ENCODE results near the gene B4GALT1. TPM values are rescaled to one million over a fixed set of nuclear protein-coding genes. Genes with fewer than 3 reads are reported as not detected.
A peak's percentile ranks its signal among the peaks of the same experiment; 100 is the strongest.

Gene B4GALT1
- total RNA-seq, 2 experiments from 2014 or later, result 12.8 to 38.7 TPM

DNA sequence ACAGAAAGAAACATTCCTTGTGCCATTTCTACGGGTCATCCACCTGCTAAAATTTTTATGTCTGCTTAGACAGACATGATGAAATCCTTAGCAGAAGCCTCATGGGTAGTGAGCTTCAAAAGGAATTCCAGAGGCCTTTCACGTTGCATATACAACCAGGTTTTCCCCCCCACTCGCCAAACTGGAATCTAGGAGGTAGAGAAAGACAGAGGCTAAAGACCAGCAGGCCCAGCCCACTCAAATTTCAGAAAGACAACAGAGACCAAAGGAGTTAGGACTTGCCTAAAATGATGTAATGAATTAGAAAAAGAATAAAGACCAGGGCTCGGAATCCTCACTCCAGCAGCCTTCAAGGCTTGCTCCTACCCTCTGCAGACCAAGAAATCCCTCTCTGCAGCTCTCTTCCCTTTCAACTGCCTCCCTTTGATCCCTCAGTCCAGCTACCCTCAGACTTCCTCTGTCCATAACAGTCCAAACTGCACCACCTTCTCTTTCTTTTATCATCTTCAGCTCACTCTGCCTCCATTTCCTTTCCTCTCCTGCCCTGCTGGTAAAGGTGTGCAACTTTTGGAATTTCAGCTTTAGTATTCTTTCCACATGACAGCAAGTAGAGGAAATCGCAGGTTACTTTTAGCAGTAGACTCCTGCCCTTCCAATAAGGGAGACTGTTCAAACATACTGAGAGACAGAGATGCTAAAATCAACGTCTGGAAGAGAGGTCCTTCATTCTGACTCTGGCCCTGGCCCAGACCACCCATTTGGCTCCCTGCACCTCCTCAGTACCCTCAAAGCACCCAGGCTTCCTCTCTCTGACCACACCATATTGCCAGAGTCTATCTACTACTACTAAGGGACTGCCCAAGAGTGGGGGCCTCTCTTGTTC, 8.9 kb downstream of the B4GALT1 start:
- Histone ChIP-seq H4K20me1 (ENCODE audit: insufficient read depth, low read length) (peaks cover 16% of the 10 kb centered on the region), H3K36me3 (ENCODE audit: insufficient read depth, low read length) (no peaks in the 10 kb centered on the region), H3K4me3 (ENCODE audit: low read depth, low read length, poor library complexity, severe bottlenecking) (peak overlapping the region; percentile 58), H3K4me1 (ENCODE audit: insufficient read depth, low read length, poor library complexity, severe bottlenecking) (peaks cover 83% of the 10 kb centered on the region), H3K79me2 (ENCODE audit: insufficient read depth, low read depth, low read length) (peaks cover 96% of the 10 kb centered on the region), H3K9me3 (ENCODE audit: low read length) (no peaks in the 10 kb centered on the region), H3K9me2 (ENCODE audit: insufficient read depth, low read length) (no peaks in the 10 kb centered on the region), H3K4me2 (ENCODE audit: low read length) (peak overlapping the region; percentile 97), H3K27ac (ENCODE audit: low read depth, low read length, poor library complexity, severe bottlenecking) (peak overlapping the region; percentile 86), H2AFZ (ENCODE audit: low read length) (no peak overlapping the region)
- intact Hi-C loops (cut with micrococcal nuclease; ENCODE audit: unreplicated experiment), result loop anchor here (10.0 kb wide), 1 partner anchor 137 kb away; the partner anchor contains the start of gene NFX1
- no TSS peak for BruUV-seq (replicated peaks)
- ChIA-PET CTCF (ENCODE audit: unreplicated experiment) (no interaction called here), POLR2A (interaction anchor here (0.7 to 2.3 kb wide), 10 partner anchors 9 to 773 kb away, joined by 3 to 8 read pairs (median 4); partner anchors contain the start of gene B4GALT1)
- no peak for DNase-seq (ENCODE audit: low spot score)
- TF ChIP-seq, protein P1, sequence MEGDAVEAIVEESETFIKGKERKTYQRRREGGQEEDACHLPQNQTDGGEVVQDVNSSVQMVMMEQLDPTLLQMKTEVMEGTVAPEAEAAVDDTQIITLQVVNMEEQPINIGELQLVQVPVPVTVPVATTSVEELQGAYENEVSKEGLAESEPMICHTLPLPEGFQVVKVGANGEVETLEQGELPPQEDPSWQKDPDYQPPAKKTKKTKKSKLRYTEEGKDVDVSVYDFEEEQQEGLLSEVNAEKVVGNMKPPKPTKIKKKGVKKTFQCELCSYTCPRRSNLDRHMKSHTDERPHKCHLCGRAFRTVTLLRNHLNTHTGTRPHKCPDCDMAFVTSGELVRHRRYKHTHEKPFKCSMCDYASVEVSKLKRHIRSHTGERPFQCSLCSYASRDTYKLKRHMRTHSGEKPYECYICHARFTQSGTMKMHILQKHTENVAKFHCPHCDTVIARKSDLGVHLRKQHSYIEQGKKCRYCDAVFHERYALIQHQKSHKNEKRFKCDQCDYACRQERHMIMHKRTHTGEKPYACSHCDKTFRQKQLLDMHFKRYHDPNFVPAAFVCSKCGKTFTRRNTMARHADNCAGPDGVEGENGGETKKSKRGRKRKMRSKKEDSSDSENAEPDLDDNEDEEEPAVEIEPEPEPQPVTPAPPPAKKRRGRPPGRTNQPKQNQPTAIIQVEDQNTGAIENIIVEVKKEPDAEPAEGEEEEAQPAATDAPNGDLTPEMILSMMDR (conservative IDR thresholded peaks at IDR 0.05; ENCODE audit: low read length), result no peak
- no peak for TF ChIP-seq EZH2phosphoT487 (IDR thresholded peaks at IDR 0.05; ENCODE audit: borderline replicate concordance, low read depth, low read length)

DNA sequence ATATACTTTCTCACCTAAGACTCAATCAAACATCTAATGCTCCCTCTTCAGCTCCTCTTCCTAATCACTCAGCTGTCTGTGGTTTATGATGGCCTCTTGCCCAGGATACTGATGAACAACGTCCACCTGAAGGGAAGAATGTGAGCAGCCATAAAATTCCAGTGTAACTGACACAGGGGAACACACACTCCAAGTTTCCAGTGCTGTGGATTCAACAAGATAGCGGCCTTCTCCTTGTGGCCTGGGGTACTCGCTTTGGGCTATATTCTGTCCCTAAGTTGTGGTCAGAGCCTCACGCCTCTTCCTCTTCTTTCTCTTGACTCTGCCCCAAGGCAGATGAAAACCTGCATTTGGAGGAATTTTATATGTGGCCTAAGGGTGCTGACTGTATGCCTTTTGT, 11.7 kb downstream of the B4GALT1 start:
- no peaks in the 10 kb centered on the region for H3K9me3 ChIP-seq (ENCODE audit: low read length)
- DNase-seq (ENCODE audit: low spot score), result no peak
- CTCF ChIA-PET (ENCODE audit: unreplicated experiment), result no interaction called here
- peaks cover 96% of the 10 kb centered on the region for H3K79me2 ChIP-seq (ENCODE audit: insufficient read depth, low read depth, low read length)
- H2AFZ ChIP-seq (ENCODE audit: low read length), result no peak overlapping the region
- intact Hi-C loops (cut with micrococcal nuclease; ENCODE audit: unreplicated experiment), result loop anchor here (10.0 kb wide), 1 partner anchor 139 kb away; the partner anchor contains the start of gene NFX1
- H3K36me3 ChIP-seq (ENCODE audit: insufficient read depth, low read length), result no peaks in the 10 kb centered on the region
- no peak overlapping the region for H3K4me3 ChIP-seq (ENCODE audit: low read depth, low read length, poor library complexity, severe bottlenecking)
- H3K4me2 ChIP-seq (ENCODE audit: low read length), result no peak overlapping the region
- peaks cover 17% of the 10 kb centered on the region for H4K20me1 ChIP-seq (ENCODE audit: insufficient read depth, low read length)
- H3K4me1 ChIP-seq (ENCODE audit: insufficient read depth, low read length, poor library complexity, severe bottlenecking), result peaks cover 68% of the 10 kb centered on the region
- no peak for TF ChIP-seq EZH2phosphoT487 (IDR thresholded peaks at IDR 0.05; ENCODE audit: borderline replicate concordance, low read depth, low read length)
- TF ChIP-seq, protein P1 (conservative IDR thresholded peaks at IDR 0.05; ENCODE audit: low read length), result no peak
- H3K9me2 ChIP-seq (ENCODE audit: insufficient read depth, low read length), result no peaks in the 10 kb centered on the region
- POLR2A ChIA-PET, result interaction anchor here (0.5 to 0.6 kb wide), 3 partner anchors 12 to 750 kb away, joined by 3 to 4 read pairs (median 4); partner anchors contain the start of gene B4GALT1
- BruUV-seq (replicated peaks), result no TSS peak
- no peak overlapping the region for H3K27ac ChIP-seq (ENCODE audit: low read depth, low read length, poor library complexity, severe bottlenecking)

Data from OCI-LY7 (cell line).